Activated naive CD8-positive, alpha-beta T cell treated with anti-CD3 and anti-CD28 coated beads, Interleukin-2, amount 50 U/mL, for 16 hours (primary cell): Measurements from ENCODE around the gene GGA3.
"Not testable (repeated sequence)": the region's sequence is repeated elsewhere in the genome, so short reads cannot be mapped to it uniquely, and the experiment has no call there.

Experiments used
- DNase-seq: peaks from one replicate; pipeline ENCODE4 v3.0.0-alpha.2; 2020; ENCODE audit warnings: low read depth, low spot score

Gene GGA3

DNA sequence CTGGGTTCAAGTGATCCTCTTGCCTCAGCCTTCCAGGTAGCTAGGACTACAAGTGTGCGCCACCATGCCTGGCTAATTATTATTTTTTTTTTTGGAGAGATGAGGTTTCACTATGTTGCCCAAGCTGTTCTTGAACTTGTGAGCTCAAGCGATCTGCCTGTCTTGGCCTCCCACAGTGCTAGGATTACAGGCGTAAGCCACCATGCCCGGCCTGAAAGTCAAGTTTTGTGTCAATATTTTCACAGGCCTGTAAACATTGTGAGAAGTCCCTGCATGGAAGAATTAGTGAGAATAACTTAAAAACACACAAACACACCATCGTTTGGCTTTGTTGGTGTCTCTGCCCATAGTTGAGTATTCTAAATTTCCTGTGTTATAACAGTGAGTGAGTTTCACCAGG, 33.7 kb downstream of the GGA3 start:
- DNase-seq, result no peak

DNA sequence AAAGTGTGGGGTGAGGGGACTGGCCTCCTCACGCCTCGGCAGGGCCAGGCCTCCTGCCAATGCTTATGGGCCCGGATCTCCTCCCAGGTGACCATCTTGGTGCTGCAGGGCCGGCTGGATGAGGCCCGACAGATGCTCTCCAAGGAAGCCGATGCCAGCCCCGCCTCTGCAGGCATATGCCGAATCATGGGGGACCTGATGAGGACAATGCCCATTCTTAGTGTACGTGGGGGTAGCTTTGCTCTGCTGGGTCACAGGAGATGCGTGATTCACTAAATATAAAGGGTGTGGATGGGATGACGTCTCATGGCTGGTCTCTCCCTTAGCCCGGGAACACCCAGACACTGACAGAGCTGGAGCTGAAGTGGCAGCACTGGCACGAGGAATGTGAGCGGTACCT, 36.4 kb downstream of the GGA3 start:
- no peak for DNase-seq

DNA sequence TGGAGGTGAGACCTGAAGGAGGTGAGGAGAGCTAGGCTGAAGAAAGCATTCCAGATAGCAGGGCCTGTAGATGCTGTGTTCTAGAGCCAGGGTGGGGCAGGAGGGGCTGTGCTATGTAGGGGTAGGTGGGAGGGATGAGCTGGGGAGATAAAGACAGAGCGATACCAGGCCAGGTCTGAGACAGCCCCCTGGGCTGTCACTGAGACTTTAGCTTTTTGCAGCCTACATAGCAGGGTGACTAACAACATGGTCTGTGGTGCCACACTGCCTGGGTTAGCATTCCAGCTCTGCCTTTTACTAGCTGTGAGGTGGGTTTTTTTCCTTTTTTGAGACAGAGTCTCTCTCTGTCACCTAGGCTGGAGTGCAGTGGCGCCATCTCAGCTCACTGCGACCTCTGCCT, 41.6 kb downstream of the GGA3 start:
- no peak for DNase-seq

DNA sequence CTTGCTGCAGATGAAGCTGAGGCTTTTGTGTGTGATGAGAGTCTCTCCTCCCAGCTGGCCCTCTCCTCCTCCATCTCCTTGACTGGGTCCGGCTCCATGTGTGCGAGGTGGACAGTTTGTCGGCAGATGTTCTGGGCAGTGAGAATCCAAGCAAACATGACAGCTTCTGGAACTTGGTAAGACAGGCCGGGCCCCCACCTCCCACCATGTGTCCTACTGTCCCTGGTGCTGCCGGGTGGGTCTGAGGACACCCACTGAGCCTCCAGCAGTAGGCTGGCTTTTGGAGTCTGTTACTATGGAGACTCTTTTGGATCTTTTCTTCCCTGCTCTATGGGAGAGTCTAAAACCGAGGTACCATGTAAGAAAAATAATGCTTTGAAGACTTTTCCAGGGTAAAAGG, 43.3 kb downstream of the GGA3 start:
- no peak for DNase-seq

DNA sequence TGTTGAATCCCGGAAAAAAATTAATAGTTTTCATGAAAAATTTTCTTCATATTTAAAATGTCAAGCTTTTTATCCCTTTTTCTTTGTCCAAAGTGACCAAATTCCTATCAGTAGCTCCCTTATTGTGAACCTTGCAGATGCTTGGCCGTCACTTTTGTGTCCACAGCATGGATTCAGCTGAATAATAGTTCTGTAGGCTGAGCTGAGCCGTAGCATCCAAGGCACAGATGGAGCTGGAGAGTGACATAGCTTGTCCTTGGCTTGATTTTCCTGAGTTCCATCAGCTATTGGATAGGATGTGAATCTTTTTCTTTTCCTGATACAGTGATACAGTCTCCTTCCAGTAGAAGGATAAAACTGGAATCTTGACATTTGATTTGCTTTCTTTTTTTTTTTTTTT, 52.3 kb downstream of the GGA3 start:
- no peak for DNase-seq

DNA sequence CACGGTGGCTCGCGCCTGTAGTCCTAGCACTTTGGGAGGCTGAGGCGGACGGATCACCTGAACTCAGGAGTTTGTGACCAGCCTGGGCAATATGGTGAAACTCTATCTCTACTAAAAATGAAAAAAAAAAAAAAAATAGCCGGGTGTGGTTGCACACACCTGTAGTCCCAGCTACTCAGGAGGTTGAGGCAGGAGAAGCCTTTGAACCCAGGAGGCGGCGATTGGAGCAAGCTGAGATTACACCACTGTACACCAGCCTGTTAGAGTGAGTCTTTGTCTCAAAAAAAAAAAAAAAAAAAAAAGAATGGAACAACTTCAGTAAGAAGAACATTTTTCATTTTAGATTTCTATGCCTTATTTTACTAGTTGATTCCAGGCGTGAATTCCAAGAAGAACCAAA, 53.2 kb downstream of the GGA3 start:
- no peak for DNase-seq

DNA sequence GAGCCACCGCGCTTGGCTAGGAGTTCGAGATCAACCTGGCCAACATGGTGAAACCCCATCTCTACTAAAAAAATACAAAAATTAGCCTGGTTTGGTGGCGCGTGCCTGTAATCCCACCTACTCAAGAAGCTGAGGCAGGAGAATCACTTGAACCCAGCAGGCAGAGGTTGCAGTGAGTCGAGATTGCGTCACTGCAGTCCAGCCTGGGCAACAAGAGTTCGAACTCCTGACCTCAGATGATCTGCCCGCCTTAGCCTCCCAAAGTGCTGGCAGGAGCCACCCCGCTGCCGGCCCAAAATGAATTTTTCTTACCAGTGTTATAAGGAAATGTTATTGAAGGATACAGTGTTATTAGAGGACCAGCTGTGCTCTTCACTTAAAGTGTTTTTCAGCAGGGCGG, 53.6 kb downstream of the GGA3 start:
- DNase-seq, result no peak

DNA sequence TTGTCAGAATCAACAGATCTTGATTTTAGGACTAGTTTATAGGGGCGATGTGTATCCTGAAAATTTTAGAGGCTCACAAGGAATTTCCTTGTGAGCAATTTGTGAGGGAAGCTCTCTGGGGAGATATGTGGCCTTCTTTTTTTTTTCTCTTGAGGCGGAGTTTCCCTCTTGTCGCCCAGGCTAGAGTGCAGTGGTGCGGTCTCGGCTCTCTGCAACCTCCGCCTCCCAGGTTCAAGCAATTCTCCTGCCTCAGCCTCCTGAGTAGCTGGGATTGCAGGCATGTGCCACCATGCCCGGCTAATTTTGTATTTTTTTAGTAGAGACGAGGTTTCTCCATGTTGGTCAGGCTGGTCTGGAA, 54.4 kb downstream of the GGA3 start:
- DNase-seq, result not testable (repeated sequence)

DNA sequence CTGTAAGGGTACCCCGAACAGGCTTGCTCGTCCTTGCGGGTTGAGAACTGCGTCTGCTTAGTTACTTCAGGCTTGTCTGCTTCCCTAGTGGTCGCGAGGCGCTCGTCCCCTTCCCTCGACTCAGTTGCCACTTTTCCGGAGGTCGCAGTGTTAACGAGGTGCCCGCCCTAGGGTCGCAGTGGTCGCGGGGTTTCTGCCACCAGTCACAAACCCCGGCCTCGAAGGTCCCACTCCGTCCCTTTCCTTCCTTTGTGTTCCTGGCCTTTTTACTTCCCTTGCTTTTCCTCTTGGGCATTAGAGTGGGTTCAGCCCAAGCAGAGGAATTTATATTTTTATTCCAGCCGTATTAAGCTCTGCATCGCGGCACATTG, 55.6 kb downstream of the GGA3 start:
- no peak for DNase-seq

DNA sequence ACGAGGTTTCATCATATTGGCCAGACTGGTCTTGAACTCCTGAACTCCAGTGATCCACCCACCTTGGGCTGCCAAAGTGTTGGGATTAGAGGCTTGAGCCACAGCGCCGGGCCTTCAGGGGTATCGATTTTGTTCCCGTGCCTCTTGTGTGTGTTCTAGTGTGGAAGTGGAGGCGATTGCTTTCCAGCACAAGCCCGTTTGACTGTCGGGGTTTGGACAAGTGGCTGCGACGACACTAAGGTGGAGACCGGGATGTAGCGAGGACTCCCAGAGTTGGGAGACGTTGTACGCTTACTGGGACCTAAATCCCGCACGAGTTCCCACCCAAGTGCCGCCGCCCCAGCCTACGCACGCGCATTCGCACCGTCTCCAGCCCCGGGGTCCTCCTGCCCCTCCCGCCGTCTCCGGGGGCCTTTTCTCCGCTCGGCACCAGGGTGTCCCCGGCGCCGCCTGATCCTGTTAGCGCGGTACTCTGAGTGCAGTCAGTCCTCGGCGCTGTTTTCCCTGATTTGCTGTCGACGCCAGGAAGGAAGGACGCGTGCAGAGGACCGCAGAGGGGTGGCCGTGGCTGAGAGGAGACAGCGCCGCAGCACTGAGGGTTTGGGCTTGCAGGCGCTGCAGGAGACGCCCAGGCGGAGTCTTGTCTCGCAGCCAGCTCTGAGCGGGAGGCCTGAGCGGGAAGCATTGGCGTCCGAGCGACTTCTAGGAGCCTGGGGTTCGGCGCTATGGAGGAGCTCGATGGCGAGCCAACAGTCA, 56.2 kb downstream of the GGA3 start, which contains the start of gene NUP85:
NUP85 (plus strand) TSS at position 643 of the 756 bp plus-strand sequence; CDS start at position 726, 83 bp downstream.
- DNase-seq, result peak; percentile 88

DNA sequence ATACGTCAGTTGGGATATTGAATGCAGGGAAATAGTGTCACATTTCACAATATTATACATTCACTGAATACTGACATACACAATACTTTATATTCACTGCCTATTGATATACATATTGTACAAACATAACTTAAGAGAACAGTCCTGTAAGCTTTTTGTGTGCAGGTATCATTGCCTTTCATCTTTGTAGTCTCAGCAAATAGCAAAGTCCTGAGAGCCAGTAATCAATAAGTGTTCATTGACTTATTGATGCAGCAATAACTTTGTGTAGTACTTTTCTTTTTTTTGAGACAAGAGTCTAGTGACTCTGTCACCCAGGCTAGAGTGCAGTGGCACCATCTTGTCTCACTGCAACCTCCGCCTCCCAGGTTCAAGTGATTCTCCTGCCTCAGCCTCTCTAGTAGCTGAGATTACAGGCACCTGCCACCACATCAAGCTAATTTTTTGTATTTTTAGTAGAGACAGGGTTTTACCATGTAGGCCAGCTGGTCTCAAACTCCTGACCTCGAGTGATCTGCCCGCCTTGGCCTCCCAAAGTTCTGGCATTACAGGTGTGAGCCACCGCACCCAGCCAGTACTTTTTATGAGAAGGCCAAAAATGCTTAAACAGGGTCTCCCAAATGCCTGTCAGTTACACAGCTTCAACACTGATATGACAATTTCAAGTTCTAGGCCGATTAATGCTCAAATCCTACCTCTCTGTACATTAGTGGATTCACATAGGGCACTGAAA, 61.4 kb downstream of the GGA3 start:
- no peak for DNase-seq

DNA sequence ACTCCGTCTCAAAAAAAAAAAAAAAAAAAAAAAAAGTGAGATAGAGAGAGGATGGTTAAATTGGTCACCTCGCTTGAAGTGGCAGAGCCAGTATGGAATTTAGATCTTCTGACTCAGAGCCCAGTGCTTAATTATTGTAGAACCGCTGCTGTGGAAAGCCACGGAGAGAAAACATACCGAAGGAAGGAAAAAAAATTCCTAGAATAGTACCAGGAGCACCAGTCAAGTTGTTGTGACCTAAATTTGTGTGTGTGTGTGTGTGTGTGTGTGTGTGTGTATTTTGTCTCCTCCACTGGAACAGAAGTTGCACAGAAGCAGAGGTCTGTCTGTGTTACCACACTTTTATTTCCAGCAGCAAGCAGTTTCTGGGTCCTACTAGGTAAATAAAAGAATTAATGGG, 66.5 kb downstream of the GGA3 start:
- DNase-seq, result no peak

DNA sequence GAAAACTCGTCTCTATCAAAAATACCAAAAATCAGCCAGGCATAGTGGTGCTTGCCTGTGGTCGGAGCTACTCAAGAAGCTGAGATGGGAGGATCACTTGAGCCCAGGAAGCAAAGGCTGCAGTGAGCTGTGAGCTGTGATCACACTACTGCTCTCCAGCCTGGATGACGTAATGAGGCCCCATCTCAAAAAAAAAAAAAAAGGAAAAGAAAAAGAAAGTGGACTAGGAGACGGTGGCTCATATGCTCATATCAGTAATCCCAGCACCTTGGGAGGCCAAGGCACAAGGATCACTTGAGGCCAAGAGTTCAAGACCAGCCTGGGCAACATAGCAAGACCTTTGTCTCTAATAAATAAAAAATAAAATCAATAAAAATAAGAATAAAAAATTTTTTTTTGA, 69.8 kb downstream of the GGA3 start:
- no peak for DNase-seq

DNA sequence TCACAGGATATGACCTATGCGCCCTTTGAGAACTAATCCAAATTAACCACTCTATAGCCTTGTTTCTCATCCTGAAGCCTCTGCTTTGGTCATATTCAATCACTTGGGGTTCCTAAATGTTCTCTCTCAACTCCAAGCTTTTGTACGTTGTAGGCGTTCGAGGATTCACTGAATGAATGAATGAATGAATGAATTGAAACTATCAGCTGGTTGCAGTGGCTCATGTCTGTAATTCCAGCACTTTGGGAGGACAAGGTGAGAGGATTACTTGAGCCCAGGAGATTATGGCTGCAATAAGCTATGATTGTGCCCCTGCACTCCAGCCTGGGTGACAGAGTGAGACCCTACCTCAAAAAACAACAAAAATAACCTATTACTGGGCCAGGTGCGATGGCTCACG, 72.8 kb downstream of the GGA3 start:
- DNase-seq, result no peak
